NCI-H748 treated with DMSO at 0.1 percent for 48 hours (cell line): ENCODE results near the gene CEP120.
"Not testable (repeated sequence)": the region's sequence is repeated elsewhere in the genome, so short reads cannot be mapped to it uniquely, and the experiment has no call there.

Experiments used
- DNase-seq: peaks from one replicate; lab custom pipeline; 2025; lab: John Stamatoyannopoulos, UW

CEP120 gene

GRCh38 chr5:123387313-123387712 lies 35.9 kb downstream of the CEP120 start:
- DNase-seq: no peak

GRCh38 chr5:123382252-123382651 lies 41.0 kb downstream of the CEP120 start:
- no peak for DNase-seq

- peak; percentile 3 for DNase-seq
Observed at GRCh38 chr5:123371575-123372179, 51.5 kb downstream of the CEP120 start.

GRCh38 chr5:123369371-123369968 lies 53.7 kb downstream of the CEP120 start:
- DNase-seq: no peak

GRCh38 chr5:123367739-123368138 lies 55.5 kb downstream of the CEP120 start:
- DNase-seq: peak; percentile 22

GRCh38 chr5:123365156-123365555 lies 58.0 kb downstream of the CEP120 start:
- DNase-seq: no peak

- no peak for DNase-seq
Observed at GRCh38 chr5:123364441-123365155, 58.6 kb downstream of the CEP120 start.

- no peak for DNase-seq
Observed at GRCh38 chr5:123360910-123361309, 62.3 kb downstream of the CEP120 start.

GRCh38 chr5:123360201-123360571 lies 63.0 kb downstream of the CEP120 start:
- no peak for DNase-seq

- no peak for DNase-seq
Observed at GRCh38 chr5:123359454-123360200, 63.6 kb downstream of the CEP120 start.

- no peak for DNase-seq
Observed at GRCh38 chr5:123358751-123359150, 64.5 kb downstream of the CEP120 start.

- DNase-seq: no peak
Observed at GRCh38 chr5:123358304-123358703, 64.9 kb downstream of the CEP120 start.

- no peak for DNase-seq
Observed at GRCh38 chr5:123351820-123352219, 71.4 kb downstream of the CEP120 start.

- DNase-seq: no peak
Observed at GRCh38 chr5:123351240-123351639, 72.0 kb downstream of the CEP120 start.

GRCh38 chr5:123350742-123351141 lies 72.5 kb downstream of the CEP120 start:
- DNase-seq: no peak

- DNase-seq: peak; percentile 40
Observed at GRCh38 chr5:123344816-123345426, 78.3 kb downstream of the CEP120 start.

- no peak for DNase-seq
Observed at GRCh38 chr5:123340928-123341327, 82.3 kb downstream of the CEP120 start.

GRCh38 chr5:123308377-123308776 lies 114.8 kb downstream of the CEP120 start:
- DNase-seq: not testable (repeated sequence)

- DNase-seq: no peak
Observed at GRCh38 chr5:123305751-123306150, 117.5 kb downstream of the CEP120 start.

- no peak for DNase-seq
Observed at GRCh38 chr5:123304777-123305316, 118.4 kb downstream of the CEP120 start.

- no peak for DNase-seq
Observed at GRCh38 chr5:123303802-123304201, 119.4 kb downstream of the CEP120 start.

GRCh38 chr5:123300266-123300665 lies 122.9 kb downstream of the CEP120 start:
- no peak for DNase-seq
